ENCODE data around the gene PRCC. TPM values are rescaled to one million over a fixed set of nuclear protein-coding genes. Genes with fewer than 3 reads are reported as not detected.

The PRCC gene
- total and polyA plus RNA-seq, 2 of the 13 experiments (the other 11 are each of a cell fraction or from before 2014, with no cell fraction given), result 24.2 to 40.5 TPM

GRCh38 chr1:156795787-156796186, 28.5 kb downstream of the PRCC start (continued):
- no peak for TF ChIP-seq SMYD3 (CRISPR knock-in tag; IDR thresholded peaks at IDR 0.05)
- no peak for TF ChIP-seq RFX1 (IDR thresholded peaks at IDR 0.05)
- TF ChIP-seq, protein P1, sequence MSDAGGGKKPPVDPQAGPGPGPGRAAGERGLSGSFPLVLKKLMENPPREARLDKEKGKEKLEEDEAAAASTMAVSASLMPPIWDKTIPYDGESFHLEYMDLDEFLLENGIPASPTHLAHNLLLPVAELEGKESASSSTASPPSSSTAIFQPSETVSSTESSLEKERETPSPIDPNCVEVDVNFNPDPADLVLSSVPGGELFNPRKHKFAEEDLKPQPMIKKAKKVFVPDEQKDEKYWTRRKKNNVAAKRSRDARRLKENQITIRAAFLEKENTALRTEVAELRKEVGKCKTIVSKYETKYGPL (CRISPR knock-in tag; IDR thresholded peaks at IDR 0.05), result no peak
- TF ChIP-seq, protein P2, sequence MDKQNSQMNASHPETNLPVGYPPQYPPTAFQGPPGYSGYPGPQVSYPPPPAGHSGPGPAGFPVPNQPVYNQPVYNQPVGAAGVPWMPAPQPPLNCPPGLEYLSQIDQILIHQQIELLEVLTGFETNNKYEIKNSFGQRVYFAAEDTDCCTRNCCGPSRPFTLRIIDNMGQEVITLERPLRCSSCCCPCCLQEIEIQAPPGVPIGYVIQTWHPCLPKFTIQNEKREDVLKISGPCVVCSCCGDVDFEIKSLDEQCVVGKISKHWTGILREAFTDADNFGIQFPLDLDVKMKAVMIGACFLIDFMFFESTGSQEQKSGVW (CRISPR knock-in tag; IDR thresholded peaks at IDR 0.05; ENCODE audit: borderline replicate concordance), result no peak
- no peak for TF ChIP-seq ZNF468 (CRISPR knock-in tag; IDR thresholded peaks at IDR 0.05)
- TF ChIP-seq, protein P3, sequence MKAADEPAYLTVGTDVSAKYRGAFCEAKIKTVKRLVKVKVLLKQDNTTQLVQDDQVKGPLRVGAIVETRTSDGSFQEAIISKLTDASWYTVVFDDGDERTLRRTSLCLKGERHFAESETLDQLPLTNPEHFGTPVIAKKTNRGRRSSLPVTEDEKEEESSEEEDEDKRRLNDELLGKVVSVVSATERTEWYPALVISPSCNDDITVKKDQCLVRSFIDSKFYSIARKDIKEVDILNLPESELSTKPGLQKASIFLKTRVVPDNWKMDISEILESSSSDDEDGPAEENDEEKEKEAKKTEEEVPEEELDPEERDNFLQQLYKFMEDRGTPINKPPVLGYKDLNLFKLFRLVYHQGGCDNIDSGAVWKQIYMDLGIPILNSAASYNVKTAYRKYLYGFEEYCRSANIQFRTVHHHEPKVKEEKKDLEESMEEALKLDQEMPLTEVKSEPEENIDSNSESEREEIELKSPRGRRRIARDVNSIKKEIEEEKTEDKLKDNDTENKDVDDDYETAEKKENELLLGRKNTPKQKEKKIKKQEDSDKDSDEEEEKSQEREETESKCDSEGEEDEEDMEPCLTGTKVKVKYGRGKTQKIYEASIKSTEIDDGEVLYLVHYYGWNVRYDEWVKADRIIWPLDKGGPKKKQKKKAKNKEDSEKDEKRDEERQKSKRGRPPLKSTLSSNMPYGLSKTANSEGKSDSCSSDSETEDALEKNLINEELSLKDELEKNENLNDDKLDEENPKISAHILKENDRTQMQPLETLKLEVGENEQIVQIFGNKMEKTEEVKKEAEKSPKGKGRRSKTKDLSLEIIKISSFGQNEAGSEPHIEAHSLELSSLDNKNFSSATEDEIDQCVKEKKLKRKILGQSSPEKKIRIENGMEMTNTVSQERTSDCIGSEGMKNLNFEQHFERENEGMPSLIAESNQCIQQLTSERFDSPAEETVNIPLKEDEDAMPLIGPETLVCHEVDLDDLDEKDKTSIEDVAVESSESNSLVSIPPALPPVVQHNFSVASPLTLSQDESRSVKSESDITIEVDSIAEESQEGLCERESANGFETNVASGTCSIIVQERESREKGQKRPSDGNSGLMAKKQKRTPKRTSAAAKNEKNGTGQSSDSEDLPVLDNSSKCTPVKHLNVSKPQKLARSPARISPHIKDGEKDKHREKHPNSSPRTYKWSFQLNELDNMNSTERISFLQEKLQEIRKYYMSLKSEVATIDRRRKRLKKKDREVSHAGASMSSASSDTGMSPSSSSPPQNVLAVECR (CRISPR knock-in tag; IDR thresholded peaks at IDR 0.05; ENCODE audit: borderline replicate concordance), result no peak
- TF ChIP-seq MBD4 (IDR thresholded peaks at IDR 0.05; ENCODE audit: borderline replicate concordance, low read length), result no peak
- TF ChIP-seq MYNN (CRISPR knock-in tag; IDR thresholded peaks at IDR 0.05; ENCODE audit: low read depth), result no peak
- TF ChIP-seq, protein P4, sequence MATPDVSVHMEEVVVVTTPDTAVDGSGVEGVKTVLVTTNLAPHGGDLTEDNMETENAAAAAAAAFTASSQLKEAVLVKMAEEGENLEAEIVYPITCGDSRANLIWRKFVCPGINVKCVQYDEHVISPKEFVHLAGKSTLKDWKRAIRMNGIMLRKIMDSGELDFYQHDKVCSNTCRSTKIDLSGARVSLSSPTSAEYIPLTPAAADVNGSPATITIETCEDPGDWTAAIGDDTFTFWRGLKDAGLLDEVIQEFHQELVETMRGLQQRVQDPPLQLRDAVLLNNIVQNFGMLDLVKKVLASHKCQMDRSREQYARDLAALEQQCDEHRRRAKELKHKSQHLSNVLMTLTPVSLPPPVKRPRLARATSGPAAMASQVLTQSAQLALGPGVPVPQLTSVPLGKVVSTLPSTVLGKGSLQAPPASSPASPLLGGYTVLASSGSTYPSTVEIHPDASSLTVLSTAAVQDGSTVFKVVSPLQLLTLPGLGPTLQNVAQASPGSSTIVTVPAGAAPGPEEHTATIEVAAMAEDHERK (CRISPR knock-in tag; IDR thresholded peaks at IDR 0.05; ENCODE audit: low read depth), result no peak
- TF ChIP-seq EZH2 (conservative IDR thresholded peaks at IDR 0.05; ENCODE audit: low read depth, low read length), result no peak
- no peak for TF ChIP-seq SNAI1 (CRISPR knock-in tag; IDR thresholded peaks at IDR 0.05; ENCODE audit: borderline replicate concordance)
- TF ChIP-seq, protein P5, sequence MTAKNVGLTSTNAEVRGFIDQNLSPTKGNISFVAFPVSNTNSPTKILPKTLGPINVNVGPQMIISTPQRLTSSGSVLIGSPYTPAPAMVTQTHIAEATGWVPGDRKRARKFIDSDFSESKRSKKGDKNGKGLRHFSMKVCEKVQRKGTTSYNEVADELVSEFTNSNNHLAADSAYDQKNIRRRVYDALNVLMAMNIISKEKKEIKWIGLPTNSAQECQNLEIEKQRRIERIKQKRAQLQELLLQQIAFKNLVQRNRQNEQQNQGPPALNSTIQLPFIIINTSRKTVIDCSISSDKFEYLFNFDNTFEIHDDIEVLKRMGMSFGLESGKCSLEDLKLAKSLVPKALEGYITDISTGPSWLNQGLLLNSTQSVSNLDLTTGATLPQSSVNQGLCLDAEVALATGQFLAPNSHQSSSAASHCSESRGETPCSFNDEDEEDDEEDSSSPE (CRISPR knock-in tag; IDR thresholded peaks at IDR 0.05), result no peak
- TF ChIP-seq ZNF484 (CRISPR knock-in tag; IDR thresholded peaks at IDR 0.05; ENCODE audit: borderline replicate concordance, low read depth), result no peak
- TF ChIP-seq KMT2A (CRISPR knock-in tag; IDR thresholded peaks at IDR 0.05), result no peak
- TF ChIP-seq SSRP1 (CRISPR knock-in tag; IDR thresholded peaks at IDR 0.05), result no peak
- no peak for TF ChIP-seq ZNF101 (CRISPR knock-in tag; IDR thresholded peaks at IDR 0.05; ENCODE audit: borderline replicate concordance, low read depth)
- TF ChIP-seq CBX5 (CRISPR knock-in tag; IDR thresholded peaks at IDR 0.05; ENCODE audit: borderline replicate concordance), result no peak
- no peak for TF ChIP-seq ZBTB21 (CRISPR knock-in tag; IDR thresholded peaks at IDR 0.05)
- TF ChIP-seq ZBTB8A (CRISPR knock-in tag; IDR thresholded peaks at IDR 0.05; ENCODE audit: borderline replicate concordance, low read depth), result no peak
- TF ChIP-seq RAD51 (IDR thresholded peaks at IDR 0.05; ENCODE audit: borderline replicate concordance), result no peak
- no peak for TF ChIP-seq ZSCAN12 (CRISPR knock-in tag; IDR thresholded peaks at IDR 0.05)
- no peak for TF ChIP-seq CCDC6 (CRISPR knock-in tag; IDR thresholded peaks at IDR 0.05)
- TF ChIP-seq, protein P6, sequence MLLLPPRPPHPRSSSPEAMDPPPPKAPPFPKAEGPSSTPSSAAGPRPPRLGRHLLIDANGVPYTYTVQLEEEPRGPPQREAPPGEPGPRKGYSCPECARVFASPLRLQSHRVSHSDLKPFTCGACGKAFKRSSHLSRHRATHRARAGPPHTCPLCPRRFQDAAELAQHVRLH (CRISPR knock-in tag; IDR thresholded peaks at IDR 0.05; ENCODE audit: borderline replicate concordance, low read depth), result no peak; the same call in 1 of the 2 replicates
- TF ChIP-seq POLR2AphosphoS5 (IDR thresholded peaks at IDR 0.05; ENCODE audit: low read depth, low read length), result no peak
